MM.1S (cell line): ENCODE measurements around the gene RASGEF1C.

Experiments used
- EZH2 ChIP-seq: fragments of 300-600 bp; sonication (generic); optimal IDR thresholded peaks from 2 replicates; pipeline ENCODE3; 2017; ENCODE audit warnings: low read depth, mild to moderate bottlenecking, antibody characterized with exemption, low read length, mixed read lengths
- TF ChIP-seq, protein P1 (sequence below): fragments of 300-600 bp; sonication (generic); IDR thresholded peaks from 2 replicates; pipeline ENCODE4 v1.5.1; 2016; ENCODE audit warnings: antibody characterized with exemption, low read length, mixed read lengths

GRCh38 chr5:180078348-180078747, 130.7 kb downstream of the RASGEF1C start:
- TF ChIP-seq, protein P1, sequence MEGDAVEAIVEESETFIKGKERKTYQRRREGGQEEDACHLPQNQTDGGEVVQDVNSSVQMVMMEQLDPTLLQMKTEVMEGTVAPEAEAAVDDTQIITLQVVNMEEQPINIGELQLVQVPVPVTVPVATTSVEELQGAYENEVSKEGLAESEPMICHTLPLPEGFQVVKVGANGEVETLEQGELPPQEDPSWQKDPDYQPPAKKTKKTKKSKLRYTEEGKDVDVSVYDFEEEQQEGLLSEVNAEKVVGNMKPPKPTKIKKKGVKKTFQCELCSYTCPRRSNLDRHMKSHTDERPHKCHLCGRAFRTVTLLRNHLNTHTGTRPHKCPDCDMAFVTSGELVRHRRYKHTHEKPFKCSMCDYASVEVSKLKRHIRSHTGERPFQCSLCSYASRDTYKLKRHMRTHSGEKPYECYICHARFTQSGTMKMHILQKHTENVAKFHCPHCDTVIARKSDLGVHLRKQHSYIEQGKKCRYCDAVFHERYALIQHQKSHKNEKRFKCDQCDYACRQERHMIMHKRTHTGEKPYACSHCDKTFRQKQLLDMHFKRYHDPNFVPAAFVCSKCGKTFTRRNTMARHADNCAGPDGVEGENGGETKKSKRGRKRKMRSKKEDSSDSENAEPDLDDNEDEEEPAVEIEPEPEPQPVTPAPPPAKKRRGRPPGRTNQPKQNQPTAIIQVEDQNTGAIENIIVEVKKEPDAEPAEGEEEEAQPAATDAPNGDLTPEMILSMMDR, result no peak
- TF ChIP-seq EZH2, result no peak
